ENCODE measurements around the gene CUEDC1. TPM values are rescaled to one million over a fixed set of nuclear protein-coding genes. Genes with fewer than 3 reads are reported as not detected.
"Not testable (repeated sequence)": the region's sequence is repeated elsewhere in the genome, so short reads cannot be mapped to it uniquely, and the experiment has no call there.

Gene CUEDC1
- total RNA-seq, 1 donor from 2014 or later, result not detected

DNA sequence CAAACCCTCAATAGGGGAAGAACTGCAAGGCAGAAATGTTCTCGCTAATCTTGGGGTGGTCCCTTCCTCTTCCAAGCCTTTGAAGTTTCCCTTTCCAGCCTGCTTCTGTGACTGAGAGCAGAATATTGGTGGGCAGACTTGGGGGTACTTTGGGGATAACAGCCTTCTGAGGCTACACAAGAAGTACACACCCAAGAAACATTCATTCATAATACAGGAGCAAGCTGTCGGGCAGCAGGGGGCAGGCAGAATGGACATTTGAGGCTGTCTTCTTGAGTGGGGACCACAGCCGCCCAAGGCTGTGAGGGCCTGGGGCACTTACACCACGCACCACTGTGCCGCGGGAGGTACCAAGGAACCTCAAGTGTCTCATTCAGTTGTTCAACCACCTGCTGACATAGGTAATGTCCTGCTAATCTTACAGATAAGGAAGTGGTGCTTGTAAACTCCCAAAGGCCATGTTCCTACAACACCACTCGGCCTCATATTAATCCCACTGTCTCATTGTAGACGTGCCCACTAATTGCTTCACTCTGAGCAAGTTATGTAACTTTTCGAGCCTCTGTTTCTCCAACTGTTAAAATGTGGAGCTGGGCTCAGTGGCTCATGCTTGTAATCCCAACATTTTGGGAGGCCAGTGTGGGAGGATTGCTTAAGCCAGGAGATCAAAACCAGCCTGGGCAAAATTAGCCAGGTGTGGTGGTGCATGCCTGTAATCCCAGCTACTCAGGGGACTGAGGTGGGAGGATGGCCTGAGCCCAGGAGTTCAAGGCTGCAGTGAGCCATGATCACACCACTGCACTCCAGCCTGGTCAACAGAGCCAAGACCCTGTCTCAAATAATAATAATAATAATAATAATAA is 102.9 kb downstream of the CUEDC1 start:
- H3K4me1 Mint-ChIP-seq (ENCODE audit: low read depth), result peaks cover 18% of the 10 kb centered on the region
- no peak for DNase-seq (ENCODE audit: low spot score)
- intact Hi-C loops (cut with micrococcal nuclease), result loop anchor here (5.0 kb wide), 2 partner anchors 500 to 1020 kb away; partner anchors contain the start of genes C17orf67, DGKE and SUPT4H1
- no peaks in the 10 kb centered on the region for H3K27me3 Mint-ChIP-seq (ENCODE audit: insufficient read depth)
- H3K27ac Mint-ChIP-seq, result no peak overlapping the region
- H3K9me3 Mint-ChIP-seq, result no peaks in the 10 kb centered on the region
- peaks cover 11% of the 10 kb centered on the region for H3K36me3 Mint-ChIP-seq (ENCODE audit: low read depth)
- peak overlapping the region; percentile 74 for H3K4me3 Mint-ChIP-seq

DNA sequence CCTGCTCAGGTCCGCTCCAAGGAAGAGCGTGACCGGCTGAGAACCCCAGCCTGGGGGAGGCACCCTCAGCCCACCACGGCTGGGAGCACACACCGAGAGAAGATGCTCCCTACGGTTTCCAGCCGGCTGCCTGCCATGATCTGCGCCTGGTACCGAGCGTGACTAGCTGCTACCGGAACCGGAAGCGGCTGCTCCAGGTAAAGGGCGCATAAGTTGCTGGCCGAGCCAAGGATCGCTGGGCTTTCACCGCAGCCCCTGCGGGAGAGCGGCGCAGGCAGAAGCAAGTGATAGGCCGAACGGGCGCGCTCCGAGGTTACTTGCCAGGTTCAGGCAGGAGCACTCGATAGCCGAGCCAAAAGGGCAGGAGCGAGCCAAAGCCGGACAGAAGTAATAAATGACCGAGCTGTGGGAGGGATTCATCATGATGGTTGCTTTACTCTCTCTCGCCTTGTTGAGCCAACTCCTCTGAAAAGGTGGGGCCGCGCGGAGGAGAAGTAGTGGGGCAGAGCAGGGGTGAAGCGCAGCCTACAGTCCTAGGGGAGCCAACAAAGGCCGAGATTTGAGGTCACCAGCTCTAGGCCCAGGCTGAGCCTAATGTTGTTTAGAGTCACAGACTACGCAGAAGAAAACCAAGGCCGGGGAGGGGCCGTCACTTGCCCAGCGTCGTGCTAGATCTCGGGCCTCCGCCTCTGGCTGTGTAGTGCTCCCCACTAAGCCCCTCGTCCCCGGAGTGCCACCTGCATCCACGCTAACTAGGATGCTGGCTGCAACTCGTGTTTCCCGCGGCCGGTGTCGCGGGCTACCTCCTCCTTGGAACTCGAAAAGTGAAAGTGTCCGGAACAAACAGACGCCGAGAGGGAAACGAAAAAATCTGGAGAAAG is 105.1 kb downstream of the CUEDC1 start, which contains the start of gene MRPS23:
Gene MRPS23, minus strand, starts transcription at position 171 of the 881 bp plus-strand sequence. Its CDS starts 34 bp downstream, at position 137.
- intact Hi-C loops (cut with micrococcal nuclease), result loop anchor here (1.0 to 5.0 kb wide), 9 partner anchors 138 to 1018 kb away; partner anchors contain the start of genes AKAP1, C17orf67, DGKE and DYNLL2
- Mint-ChIP-seq H3K4me1 (ENCODE audit: low read depth) (peaks cover 18% of the 10 kb centered on the region), H3K9me3 (no peaks in the 10 kb centered on the region), H3K27me3 (ENCODE audit: insufficient read depth) (no peaks in the 10 kb centered on the region), H3K36me3 (ENCODE audit: low read depth) (peaks cover 18% of the 10 kb centered on the region), H3K4me3 (peak within 1 kb of the TSS; percentile 99), H3K27ac (peak within 1 kb of the TSS; percentile 99)
- DNase-seq (ENCODE audit: low spot score), result peak; percentile 96

DNA sequence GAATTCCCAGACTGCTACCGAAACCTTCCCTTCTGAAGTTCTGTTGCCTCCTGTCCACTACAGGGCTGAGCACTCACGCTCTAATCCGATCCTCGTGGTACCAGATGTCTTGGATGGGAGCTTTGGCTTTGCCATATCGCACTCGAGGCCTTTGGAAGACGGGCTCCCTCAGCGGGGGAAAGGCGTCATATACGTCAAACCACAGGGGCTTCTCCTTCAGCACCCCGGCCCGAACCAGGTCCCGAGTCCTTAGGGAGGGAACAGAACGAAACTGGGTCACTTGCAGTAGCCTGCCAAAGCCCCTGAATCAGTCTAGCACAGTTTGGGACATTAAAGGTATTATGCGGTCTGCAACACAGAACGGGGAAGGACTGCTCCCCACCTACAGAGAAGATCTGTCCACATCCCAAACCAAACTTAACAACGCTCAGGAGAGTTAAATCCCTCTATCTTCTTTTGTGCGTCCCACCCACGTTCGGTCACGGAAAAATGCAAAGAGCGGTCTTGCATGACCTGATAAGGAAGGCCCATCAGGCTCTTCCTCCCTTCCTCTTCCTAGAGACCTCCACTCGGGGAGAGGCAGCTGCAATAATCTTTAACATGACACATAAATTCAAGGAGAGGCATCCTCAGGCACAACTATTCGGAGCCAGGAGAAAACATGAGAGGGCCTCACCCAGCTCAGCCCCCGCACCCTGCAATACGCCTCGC is 105.9 kb downstream of the CUEDC1 start:
- no peak for DNase-seq (ENCODE audit: low spot score)
- H3K36me3 Mint-ChIP-seq (ENCODE audit: low read depth), result peaks cover 20% of the 10 kb centered on the region
- peaks cover 18% of the 10 kb centered on the region for H3K4me1 Mint-ChIP-seq (ENCODE audit: low read depth)
- no peaks in the 10 kb centered on the region for H3K9me3 Mint-ChIP-seq
- peak overlapping the region; percentile 99 for H3K4me3 Mint-ChIP-seq
- intact Hi-C loops (cut with micrococcal nuclease), result no loop called here
- no peaks in the 10 kb centered on the region for H3K27me3 Mint-ChIP-seq (ENCODE audit: insufficient read depth)
- H3K27ac Mint-ChIP-seq, result peak overlapping the region; percentile 99

DNA sequence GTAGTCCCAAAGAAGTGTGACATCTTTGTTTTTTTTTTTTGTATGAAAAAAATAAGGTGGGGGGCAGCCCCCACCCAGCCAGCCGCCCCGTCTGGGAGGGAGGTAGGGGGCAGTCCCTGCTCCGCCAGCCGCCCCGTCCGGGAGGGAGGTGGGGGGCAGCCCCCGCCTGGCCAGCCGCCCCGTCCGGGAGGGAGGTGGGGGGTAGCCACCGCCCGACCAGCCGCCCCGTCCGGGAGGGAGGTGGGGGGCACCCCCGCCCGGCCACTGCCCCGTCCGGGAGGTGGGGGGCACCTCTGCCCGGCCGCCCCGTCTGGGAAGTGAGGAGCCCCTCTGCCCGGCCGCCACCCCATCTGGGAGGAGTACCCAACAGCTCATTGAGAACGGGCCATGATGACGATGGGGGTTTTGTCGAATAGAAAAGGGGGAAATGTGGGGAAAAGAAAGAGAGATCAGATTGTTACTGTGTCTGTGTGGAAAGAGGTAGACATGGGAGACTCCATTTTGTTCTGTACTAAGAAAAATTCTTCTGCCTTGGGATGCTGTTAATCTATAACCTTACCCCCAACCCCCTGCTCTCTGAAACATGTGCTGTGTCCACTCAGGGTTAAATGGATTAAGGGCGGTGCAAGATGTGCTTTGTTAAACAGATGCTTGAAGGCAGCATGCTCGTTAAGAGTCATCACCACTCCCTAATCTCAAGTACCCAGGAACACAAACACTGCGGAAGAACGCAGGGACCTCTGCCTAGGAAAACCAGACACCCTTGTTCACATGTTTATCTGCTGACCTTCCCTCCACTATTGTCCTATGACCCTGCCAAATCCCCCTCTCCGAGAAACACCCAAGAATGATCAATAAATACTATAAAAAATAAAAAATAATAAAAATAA is 108.9 kb downstream of the CUEDC1 start:
- H3K4me3 Mint-ChIP-seq; H3K27me3 Mint-ChIP-seq (ENCODE audit: insufficient read depth); DNase-seq (ENCODE audit: low spot score); H3K27ac Mint-ChIP-seq; intact Hi-C loops (cut with micrococcal nuclease); H3K9me3 Mint-ChIP-seq: not testable (repeated sequence)
- Mint-ChIP-seq H3K36me3 (ENCODE audit: low read depth) (peaks cover 31% of the 10 kb centered on the region), H3K4me1 (ENCODE audit: low read depth) (peaks cover 18% of the 10 kb centered on the region)

- no peak for DNase-seq (ENCODE audit: low spot score)
- Mint-ChIP-seq H3K4me3 (no peak overlapping the region), H3K27me3 (ENCODE audit: insufficient read depth) (no peaks in the 10 kb centered on the region), H3K4me1 (ENCODE audit: low read depth) (no peaks in the 10 kb centered on the region), H3K27ac (no peak overlapping the region), H3K9me3 (no peaks in the 10 kb centered on the region), H3K36me3 (ENCODE audit: low read depth) (peaks cover 36% of the 10 kb centered on the region)
- intact Hi-C loops (cut with micrococcal nuclease), result no loop called here
These were observed 112.9 kb downstream of the CUEDC1 start for GRCh38 chr17:57842280-57842679.

GRCh38 chr17:57839571-57839923 is 115.7 kb downstream of the CUEDC1 start:
- Mint-ChIP-seq H3K4me3 (no peak overlapping the region), H3K27me3 (ENCODE audit: insufficient read depth) (no peaks in the 10 kb centered on the region), H3K27ac (no peak overlapping the region), H3K4me1 (ENCODE audit: low read depth) (peaks cover 7% of the 10 kb centered on the region), H3K36me3 (ENCODE audit: low read depth) (peaks cover 32% of the 10 kb centered on the region), H3K9me3 (no peaks in the 10 kb centered on the region)
- intact Hi-C loops (cut with micrococcal nuclease), result no loop called here
- no peak for DNase-seq (ENCODE audit: low spot score)

DNA sequence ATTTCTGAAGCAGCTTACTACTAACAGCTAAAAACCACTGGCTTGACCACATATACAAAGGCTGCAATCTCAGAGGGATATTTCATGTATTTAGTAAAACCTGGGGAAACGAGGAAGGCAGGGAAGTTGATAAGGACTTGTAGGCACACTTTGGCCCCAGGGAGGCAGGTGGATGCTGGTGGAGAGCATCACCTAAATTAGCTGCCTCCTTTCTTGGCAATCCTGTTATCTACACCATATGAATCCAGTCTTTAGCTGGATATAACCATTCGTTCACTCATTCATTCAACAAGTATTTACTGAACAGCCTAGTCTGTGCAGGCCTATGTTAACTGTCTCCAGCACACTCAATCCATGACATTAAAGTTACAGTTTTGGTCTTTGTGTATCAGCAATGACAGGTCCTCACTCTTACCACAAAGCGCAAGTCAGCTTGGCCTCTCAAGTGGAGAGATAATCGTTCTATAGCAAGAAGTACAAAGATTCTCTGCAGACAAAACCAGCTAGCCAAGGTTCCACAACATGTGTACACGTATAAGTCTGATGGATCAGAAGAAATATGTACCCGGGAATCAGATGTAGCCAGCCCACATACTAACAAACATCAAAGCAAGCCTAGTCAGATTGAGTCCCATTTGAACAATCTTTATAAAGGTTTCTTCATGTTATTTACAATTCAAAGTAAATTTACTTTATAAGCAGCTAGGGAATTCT is 116.2 kb downstream of the CUEDC1 start:
- H3K27ac Mint-ChIP-seq, result no peak overlapping the region
- H3K27me3 Mint-ChIP-seq (ENCODE audit: insufficient read depth), result no peaks in the 10 kb centered on the region
- no peaks in the 10 kb centered on the region for H3K9me3 Mint-ChIP-seq
- peaks cover 32% of the 10 kb centered on the region for H3K36me3 Mint-ChIP-seq (ENCODE audit: low read depth)
- peaks cover 11% of the 10 kb centered on the region for H3K4me1 Mint-ChIP-seq (ENCODE audit: low read depth)
- intact Hi-C loops (cut with micrococcal nuclease), result no loop called here
- H3K4me3 Mint-ChIP-seq, result no peak overlapping the region
- no peak for DNase-seq (ENCODE audit: low spot score)

- no peaks in the 10 kb centered on the region for H3K9me3 Mint-ChIP-seq
- H3K4me3 Mint-ChIP-seq, result no peak overlapping the region
- no peak for DNase-seq (ENCODE audit: low spot score)
- intact Hi-C loops (cut with micrococcal nuclease), result no loop called here
- H3K36me3 Mint-ChIP-seq (ENCODE audit: low read depth), result peaks cover 32% of the 10 kb centered on the region
- no peak overlapping the region for H3K27ac Mint-ChIP-seq
- peaks cover 14% of the 10 kb centered on the region for H3K4me1 Mint-ChIP-seq (ENCODE audit: low read depth)
- H3K27me3 Mint-ChIP-seq (ENCODE audit: insufficient read depth), result no peaks in the 10 kb centered on the region
These were observed 116.8 kb downstream of the CUEDC1 start for GRCh38 chr17:57838453-57838852.

GRCh38 chr17:57835333-57835900 is 119.8 kb downstream of the CUEDC1 start:
- peaks cover 14% of the 10 kb centered on the region for H3K4me1 Mint-ChIP-seq (ENCODE audit: low read depth)
- no peak for DNase-seq (ENCODE audit: low spot score)
- H3K9me3 Mint-ChIP-seq, result no peaks in the 10 kb centered on the region
- no peaks in the 10 kb centered on the region for H3K27me3 Mint-ChIP-seq (ENCODE audit: insufficient read depth)
- H3K27ac Mint-ChIP-seq, result no peak overlapping the region
- intact Hi-C loops (cut with micrococcal nuclease), result no loop called here
- H3K4me3 Mint-ChIP-seq, result no peak overlapping the region
- H3K36me3 Mint-ChIP-seq (ENCODE audit: low read depth), result peaks cover 15% of the 10 kb centered on the region

DNA sequence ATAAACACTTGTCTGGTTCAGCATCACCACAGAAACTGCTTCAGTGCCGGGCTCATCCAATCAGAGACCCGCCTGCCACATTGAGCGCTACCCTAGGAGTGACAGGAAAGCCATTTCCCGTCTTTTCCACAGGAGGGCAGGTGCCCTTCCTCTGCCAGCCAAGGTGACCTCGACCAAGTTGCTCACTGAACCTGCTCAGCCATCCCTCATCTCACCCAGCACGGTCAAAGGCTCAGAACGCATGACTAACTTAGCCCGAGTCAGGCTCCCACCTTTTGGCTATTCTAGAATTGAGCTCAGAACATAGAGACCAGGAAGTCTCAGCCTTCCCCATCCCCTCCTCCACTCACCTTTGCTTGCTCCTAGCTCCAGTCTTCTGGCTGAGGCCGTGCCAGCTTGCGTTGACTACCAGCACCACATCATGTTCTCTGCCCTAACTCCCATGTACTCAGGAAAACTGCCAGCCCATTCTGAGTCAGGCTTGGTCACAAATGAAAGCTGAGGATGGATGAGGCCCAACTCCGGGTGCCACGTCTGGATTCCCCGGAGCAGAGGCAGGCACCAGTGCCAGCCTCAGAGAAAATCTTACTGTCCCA is 121.0 kb downstream of the CUEDC1 start:
- Mint-ChIP-seq H3K4me1 (ENCODE audit: low read depth) (peaks cover 14% of the 10 kb centered on the region), H3K9me3 (no peaks in the 10 kb centered on the region), H3K27ac (no peak overlapping the region), H3K27me3 (ENCODE audit: insufficient read depth) (no peaks in the 10 kb centered on the region), H3K36me3 (ENCODE audit: low read depth) (peaks cover 14% of the 10 kb centered on the region), H3K4me3 (no peak overlapping the region)
- intact Hi-C loops (cut with micrococcal nuclease), result no loop called here
- no peak for DNase-seq (ENCODE audit: low spot score)
